SK-N-SH treated with all-trans-retinoic acid at 6 μM for 48 hours (cell line): ENCODE data around the gene RCBTB1.

ENCODE experiments used
- ATAC-seq: fragments of 200-7000 bp; cut with Tn5 transposase; 3 replicates; pipeline ENCODE4 v1.9.1; 2020; ENCODE audit warnings: mild to moderate bottlenecking, moderate library complexity
- ARNTL ChIP-seq: fragments of 450-650 bp; formaldehyde crosslinking; IDR thresholded peaks from 2 replicates; pipeline ENCODE4 v1.5.0; 2020; ENCODE audit warnings: low read depth, mild to moderate bottlenecking, moderate library complexity, borderline replicate concordance
- BACH2 ChIP-seq: fragments of 250-450 bp; sonication (Bioruptor Pico); IDR thresholded peaks from 2 replicates; pipeline ENCODE4 v1.9.0; 2021; ENCODE audit warnings: mild to moderate bottlenecking, borderline replicate concordance
- CSDC2 ChIP-seq: fragments of 250-450 bp; sonication (Bioruptor Pico); IDR thresholded peaks from 2 replicates; pipeline ENCODE4 v1.5.0; 2020; ENCODE audit warnings: mild to moderate bottlenecking, moderate library complexity
- ESRRG ChIP-seq: fragments of 250-450 bp; sonication (Bioruptor Pico); IDR thresholded peaks from 2 replicates; pipeline ENCODE4 v1.6.1; 2021; ENCODE audit warnings: mild to moderate bottlenecking
- GLIS3 ChIP-seq: fragments of 250-450 bp; sonication (Bioruptor Pico); IDR thresholded peaks from 2 replicates; pipeline ENCODE4 v1.5.0; 2020; ENCODE audit warnings: mild to moderate bottlenecking, moderate library complexity
- ISL1 ChIP-seq: fragments of 250-450 bp; sonication (Bioruptor Pico); IDR thresholded peaks from 2 replicates; pipeline ENCODE4 v2.1.2; 2022; ENCODE audit warnings: mild to moderate bottlenecking, moderate library complexity
- OSR1 ChIP-seq: fragments of 250-450 bp; sonication (Bioruptor Pico); IDR thresholded peaks from 2 replicates; pipeline ENCODE4 v1.8.0; 2022; ENCODE audit warnings: moderate library complexity, mild to moderate bottlenecking, inconsistent platforms
- PPARA ChIP-seq: fragments of 250-450 bp; sonication (Bioruptor Pico); IDR thresholded peaks from 2 replicates; pipeline ENCODE4 v1.5.0; 2020; ENCODE audit warnings: mild to moderate bottlenecking, borderline replicate concordance
- RARB ChIP-seq: fragments of 250-450 bp; sonication (Bioruptor Pico); IDR thresholded peaks from 2 replicates; pipeline ENCODE4 v1.8.0; 2021; ENCODE audit warnings: mild to moderate bottlenecking, moderate library complexity
- TCF4 ChIP-seq: fragments of 250-450 bp; sonication (Bioruptor Pico); IDR thresholded peaks from 2 replicates; pipeline ENCODE4 v1.8.0; 2021; ENCODE audit warnings: mild to moderate bottlenecking, moderate library complexity, borderline replicate concordance
- TOX ChIP-seq: fragments of 250-450 bp; sonication (Bioruptor Pico); IDR thresholded peaks from 2 replicates; pipeline ENCODE4 v1.8.0; 2021; ENCODE audit warnings: mild to moderate bottlenecking, moderate library complexity, borderline replicate concordance
- ZC3H10 ChIP-seq: fragments of 250-450 bp; sonication (Bioruptor Pico); IDR thresholded peaks from 2 replicates; pipeline ENCODE4 v1.5.1; 2021; ENCODE audit warnings: mild to moderate bottlenecking, moderate library complexity
- ZFP3 ChIP-seq: fragments of 250-450 bp; sonication (Bioruptor Pico); IDR thresholded peaks from 2 replicates; pipeline ENCODE4 v1.5.0; 2020; ENCODE audit warnings: mild to moderate bottlenecking, moderate library complexity
- ZFP30 ChIP-seq: fragments of 450-650 bp; formaldehyde crosslinking; IDR thresholded peaks from 2 replicates; pipeline ENCODE4 v1.5.0; 2022; ENCODE audit warnings: mild to moderate bottlenecking, moderate library complexity
- ZNF565 ChIP-seq: fragments of 450-650 bp; formaldehyde crosslinking; conservative IDR thresholded peaks from 2 replicates; pipeline ENCODE4 v1.5.0; 2020; ENCODE audit warnings: low read depth, mild to moderate bottlenecking, moderate library complexity
- ZNF70 ChIP-seq: fragments of 450-650 bp; formaldehyde crosslinking; IDR thresholded peaks from 2 replicates; pipeline ENCODE4 v1.5.0; 2020; ENCODE audit warnings: mild to moderate bottlenecking, moderate library complexity
- TF ChIP-seq, protein P1 (sequence below): fragments of 250-450 bp; sonication (Bioruptor Pico); IDR thresholded peaks from 2 replicates; pipeline ENCODE4 v1.8.0; 2021; ENCODE audit warnings: low read depth, mild to moderate bottlenecking, moderate library complexity, borderline replicate concordance
- TF ChIP-seq, protein P2 (sequence below): fragments of 250-450 bp; sonication (Bioruptor Pico); IDR thresholded peaks from 2 replicates; pipeline ENCODE4 v1.5.0; 2020; ENCODE audit warnings: mild to moderate bottlenecking, moderate library complexity
- TF ChIP-seq, protein P3 (sequence below): fragments of 250-450 bp; sonication (Bioruptor Pico); IDR thresholded peaks from 2 replicates; pipeline ENCODE4 v1.5.1; 2021; ENCODE audit warnings: mild to moderate bottlenecking, moderate library complexity
- TF ChIP-seq, protein P4 (sequence below): fragments of 250-450 bp; sonication (Bioruptor Pico); IDR thresholded peaks from 2 replicates; pipeline ENCODE4 v1.8.0; 2020; ENCODE audit warnings: mild to moderate bottlenecking, moderate library complexity, borderline replicate concordance

Gene RCBTB1

GRCh38 chr13:49538404-49538803 is 47.0 kb downstream of the RCBTB1 start (continued):
- TF ChIP-seq, protein P1, sequence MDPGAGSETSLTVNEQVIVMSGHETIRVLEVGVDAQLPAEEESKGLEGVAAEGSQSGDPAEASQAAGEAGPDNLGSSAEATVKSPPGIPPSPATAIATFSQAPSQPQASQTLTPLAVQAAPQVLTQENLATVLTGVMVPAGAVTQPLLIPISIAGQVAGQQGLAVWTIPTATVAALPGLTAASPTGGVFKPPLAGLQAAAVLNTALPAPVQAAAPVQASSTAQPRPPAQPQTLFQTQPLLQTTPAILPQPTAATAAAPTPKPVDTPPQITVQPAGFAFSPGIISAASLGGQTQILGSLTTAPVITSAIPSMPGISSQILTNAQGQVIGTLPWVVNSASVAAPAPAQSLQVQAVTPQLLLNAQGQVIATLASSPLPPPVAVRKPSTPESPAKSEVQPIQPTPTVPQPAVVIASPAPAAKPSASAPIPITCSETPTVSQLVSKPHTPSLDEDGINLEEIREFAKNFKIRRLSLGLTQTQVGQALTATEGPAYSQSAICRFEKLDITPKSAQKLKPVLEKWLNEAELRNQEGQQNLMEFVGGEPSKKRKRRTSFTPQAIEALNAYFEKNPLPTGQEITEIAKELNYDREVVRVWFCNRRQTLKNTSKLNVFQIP (CRISPR knock-in tag), result no peak
- TF ChIP-seq, all 23 proteins: peak for 0

DNA sequence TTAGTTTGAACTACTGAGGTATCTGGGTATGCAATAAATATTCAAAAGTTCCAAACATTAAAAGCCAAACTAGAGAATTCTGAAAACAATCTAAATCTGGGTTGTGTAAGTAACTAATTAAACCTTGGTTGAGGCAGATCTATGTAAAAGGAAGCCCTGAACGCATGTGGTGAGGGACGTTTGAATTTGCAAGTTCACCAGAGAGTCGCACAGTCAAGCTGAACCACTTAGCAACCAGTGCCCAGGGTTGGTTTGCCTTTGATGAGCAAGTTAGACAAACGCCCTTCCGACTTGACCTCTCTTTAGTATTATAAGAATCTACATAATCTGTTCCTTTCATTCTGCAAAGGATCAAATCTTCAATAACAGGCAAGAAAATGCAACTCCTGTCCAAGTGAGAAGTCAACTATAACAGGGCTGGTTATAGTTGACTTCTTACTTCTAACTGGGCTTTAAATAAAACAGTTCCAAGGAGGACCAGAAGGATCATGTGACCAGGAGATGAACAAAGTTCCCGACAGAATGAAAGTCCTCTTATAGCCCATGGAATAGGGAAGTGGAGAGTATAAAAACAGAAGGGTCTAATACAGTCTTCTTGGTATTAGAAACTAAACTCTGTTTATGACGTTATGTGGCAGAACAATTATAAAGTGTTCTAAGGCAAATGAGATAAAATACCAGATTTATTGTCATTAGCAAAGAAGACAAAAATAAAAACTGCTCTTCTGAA is 49.0 kb downstream of the RCBTB1 start:
- TF ChIP-seq ARNTL (CRISPR knock-in tag) (no peak), PPARA (CRISPR knock-in tag) (no peak), ZFP3 (CRISPR knock-in tag) (no peak), ZNF565 (no peak), TOX (CRISPR knock-in tag) (no peak), ESRRG (CRISPR knock-in tag) (no peak), RARB (no peak), CSDC2 (CRISPR knock-in tag) (no peak), ISL1 (CRISPR knock-in tag) (no peak)
- TF ChIP-seq, protein P2, sequence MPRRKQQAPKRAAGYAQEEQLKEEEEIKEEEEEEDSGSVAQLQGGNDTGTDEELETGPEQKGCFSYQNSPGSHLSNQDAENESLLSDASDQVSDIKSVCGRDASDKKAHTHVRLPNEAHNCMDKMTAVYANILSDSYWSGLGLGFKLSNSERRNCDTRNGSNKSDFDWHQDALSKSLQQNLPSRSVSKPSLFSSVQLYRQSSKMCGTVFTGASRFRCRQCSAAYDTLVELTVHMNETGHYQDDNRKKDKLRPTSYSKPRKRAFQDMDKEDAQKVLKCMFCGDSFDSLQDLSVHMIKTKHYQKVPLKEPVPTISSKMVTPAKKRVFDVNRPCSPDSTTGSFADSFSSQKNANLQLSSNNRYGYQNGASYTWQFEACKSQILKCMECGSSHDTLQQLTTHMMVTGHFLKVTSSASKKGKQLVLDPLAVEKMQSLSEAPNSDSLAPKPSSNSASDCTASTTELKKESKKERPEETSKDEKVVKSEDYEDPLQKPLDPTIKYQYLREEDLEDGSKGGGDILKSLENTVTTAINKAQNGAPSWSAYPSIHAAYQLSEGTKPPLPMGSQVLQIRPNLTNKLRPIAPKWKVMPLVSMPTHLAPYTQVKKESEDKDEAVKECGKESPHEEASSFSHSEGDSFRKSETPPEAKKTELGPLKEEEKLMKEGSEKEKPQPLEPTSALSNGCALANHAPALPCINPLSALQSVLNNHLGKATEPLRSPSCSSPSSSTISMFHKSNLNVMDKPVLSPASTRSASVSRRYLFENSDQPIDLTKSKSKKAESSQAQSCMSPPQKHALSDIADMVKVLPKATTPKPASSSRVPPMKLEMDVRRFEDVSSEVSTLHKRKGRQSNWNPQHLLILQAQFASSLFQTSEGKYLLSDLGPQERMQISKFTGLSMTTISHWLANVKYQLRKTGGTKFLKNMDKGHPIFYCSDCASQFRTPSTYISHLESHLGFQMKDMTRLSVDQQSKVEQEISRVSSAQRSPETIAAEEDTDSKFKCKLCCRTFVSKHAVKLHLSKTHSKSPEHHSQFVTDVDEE (CRISPR knock-in tag), result no peak
- TF ChIP-seq, protein P3, sequence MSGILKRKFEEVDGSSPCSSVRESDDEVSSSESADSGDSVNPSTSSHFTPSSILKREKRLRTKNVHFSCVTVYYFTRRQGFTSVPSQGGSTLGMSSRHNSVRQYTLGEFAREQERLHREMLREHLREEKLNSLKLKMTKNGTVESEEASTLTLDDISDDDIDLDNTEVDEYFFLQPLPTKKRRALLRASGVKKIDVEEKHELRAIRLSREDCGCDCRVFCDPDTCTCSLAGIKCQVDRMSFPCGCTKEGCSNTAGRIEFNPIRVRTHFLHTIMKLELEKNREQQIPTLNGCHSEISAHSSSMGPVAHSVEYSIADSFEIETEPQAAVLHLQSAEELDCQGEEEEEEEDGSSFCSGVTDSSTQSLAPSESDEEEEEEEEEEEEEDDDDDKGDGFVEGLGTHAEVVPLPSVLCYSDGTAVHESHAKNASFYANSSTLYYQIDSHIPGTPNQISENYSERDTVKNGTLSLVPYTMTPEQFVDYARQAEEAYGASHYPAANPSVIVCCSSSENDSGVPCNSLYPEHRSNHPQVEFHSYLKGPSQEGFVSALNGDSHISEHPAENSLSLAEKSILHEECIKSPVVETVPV (CRISPR knock-in tag), result no peak
- no peak for ATAC-seq

DNA sequence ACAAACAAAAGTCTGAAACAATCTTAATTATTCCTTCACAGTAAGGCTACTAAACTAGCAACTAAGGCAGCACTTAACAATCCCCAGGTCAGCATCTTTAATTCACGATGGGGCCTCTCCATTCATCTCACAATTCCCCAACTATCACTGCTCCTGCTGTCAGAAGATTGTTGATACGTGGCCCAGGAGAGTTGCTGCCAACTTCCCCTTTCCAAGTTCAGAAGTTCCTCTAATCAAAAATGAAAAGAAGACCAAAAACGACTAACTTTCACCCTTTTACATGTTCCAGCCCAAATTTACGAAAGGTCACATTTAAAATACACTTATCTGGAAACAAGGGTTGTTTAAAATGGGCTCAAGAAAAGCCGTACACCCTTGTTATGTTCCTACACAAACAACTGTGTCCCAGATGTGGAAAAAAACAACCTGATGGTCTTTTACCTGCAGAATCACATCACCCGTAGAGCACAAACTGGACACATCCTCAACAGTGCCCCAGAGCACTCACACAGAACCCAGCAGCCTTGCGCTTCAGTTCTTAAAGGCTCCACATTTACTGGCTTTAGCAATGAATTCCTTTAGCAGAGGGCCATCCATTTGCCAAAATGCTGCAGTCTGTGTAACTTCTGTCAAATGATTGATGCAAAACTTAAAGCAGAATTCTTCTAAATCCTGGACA is 51.6 kb downstream of the RCBTB1 start:
- ATAC-seq, result no peak
- TF ChIP-seq TCF4, result no peak
- TF ChIP-seq RARB, result no peak
- no peak for TF ChIP-seq ESRRG (CRISPR knock-in tag)
- TF ChIP-seq ZC3H10, result no peak
- no peak for TF ChIP-seq GLIS3 (CRISPR knock-in tag)
- TF ChIP-seq ZNF70 (CRISPR knock-in tag), result no peak
- TF ChIP-seq CSDC2 (CRISPR knock-in tag), result no peak
- TF ChIP-seq, protein P4, sequence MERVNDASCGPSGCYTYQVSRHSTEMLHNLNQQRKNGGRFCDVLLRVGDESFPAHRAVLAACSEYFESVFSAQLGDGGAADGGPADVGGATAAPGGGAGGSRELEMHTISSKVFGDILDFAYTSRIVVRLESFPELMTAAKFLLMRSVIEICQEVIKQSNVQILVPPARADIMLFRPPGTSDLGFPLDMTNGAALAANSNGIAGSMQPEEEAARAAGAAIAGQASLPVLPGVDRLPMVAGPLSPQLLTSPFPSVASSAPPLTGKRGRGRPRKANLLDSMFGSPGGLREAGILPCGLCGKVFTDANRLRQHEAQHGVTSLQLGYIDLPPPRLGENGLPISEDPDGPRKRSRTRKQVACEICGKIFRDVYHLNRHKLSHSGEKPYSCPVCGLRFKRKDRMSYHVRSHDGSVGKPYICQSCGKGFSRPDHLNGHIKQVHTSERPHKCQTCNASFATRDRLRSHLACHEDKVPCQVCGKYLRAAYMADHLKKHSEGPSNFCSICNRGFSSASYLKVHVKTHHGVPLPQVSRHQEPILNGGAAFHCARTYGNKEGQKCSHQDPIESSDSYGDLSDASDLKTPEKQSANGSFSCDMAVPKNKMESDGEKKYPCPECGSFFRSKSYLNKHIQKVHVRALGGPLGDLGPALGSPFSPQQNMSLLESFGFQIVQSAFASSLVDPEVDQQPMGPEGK (CRISPR knock-in tag), result no peak
- TF ChIP-seq, protein P2 (CRISPR knock-in tag), result no peak
- no peak for TF ChIP-seq ISL1 (CRISPR knock-in tag)
- TF ChIP-seq ZFP30 (CRISPR knock-in tag), result no peak
- TF ChIP-seq BACH2 (CRISPR knock-in tag), result no peak
- no peak for TF ChIP-seq ARNTL (CRISPR knock-in tag)
- TF ChIP-seq OSR1 (CRISPR knock-in tag), result no peak
